HG02852 (cell line): ENCODE results near the gene CFAP20.

Experiments
- ATAC-seq: cut with Tn5 transposase; IDR thresholded peaks from one replicate; pipeline ENCODE4 v1.9.1; 2021; ENCODE audit warnings: mild to moderate bottlenecking, moderate library complexity; ENCODE audit not compliant: unreplicated experiment

Gene CFAP20

GRCh38 chr16:58125041-58125440 lies 4.1 kb downstream of the CFAP20 start:
- no peak for ATAC-seq

- no peak for ATAC-seq
These were observed 4.6 kb downstream of the CFAP20 start for GRCh38 chr16:58124601-58124915.

GRCh38 chr16:58123896-58124600 lies 5.1 kb downstream of the CFAP20 start:
- no peak for ATAC-seq

- no peak for ATAC-seq
These were observed 8.0 kb downstream of the CFAP20 start for GRCh38 chr16:58121132-58121531.

GRCh38 chr16:58120234-58120633 lies 8.9 kb downstream of the CFAP20 start:
- ATAC-seq = no peak

- no peak for ATAC-seq
These were observed 9.7 kb downstream of the CFAP20 start for GRCh38 chr16:58119509-58119845.

- no peak for ATAC-seq
These were observed 10.2 kb downstream of the CFAP20 start for GRCh38 chr16:58118801-58119508.

- ATAC-seq = no peak
These were observed 12.7 kb downstream of the CFAP20 start for GRCh38 chr16:58116529-58116928.

- no peak for ATAC-seq
These were observed 13.1 kb downstream of the CFAP20 start for GRCh38 chr16:58116081-58116480.

- no peak for ATAC-seq
These were observed 14.1 kb downstream of the CFAP20 start for GRCh38 chr16:58114827-58115825.

- no peak for ATAC-seq
These were observed 17.9 kb downstream of the CFAP20 start for GRCh38 chr16:58111302-58111627.

- no peak for ATAC-seq
These were observed 18.4 kb downstream of the CFAP20 start for GRCh38 chr16:58110571-58111301.

GRCh38 chr16:58109881-58110280 lies 19.3 kb downstream of the CFAP20 start:
- ATAC-seq = no peak

- ATAC-seq = no peak
These were observed 19.9 kb downstream of the CFAP20 start for GRCh38 chr16:58109330-58109729.

- ATAC-seq = no peak
These were observed 21.5 kb downstream of the CFAP20 start for GRCh38 chr16:58107709-58108108.

GRCh38 chr16:58107228-58107627 lies 22.0 kb downstream of the CFAP20 start:
- ATAC-seq = no peak

GRCh38 chr16:58105631-58106030 lies 23.6 kb downstream of the CFAP20 start:
- no peak for ATAC-seq

GRCh38 chr16:58102665-58103392 lies 26.4 kb downstream of the CFAP20 start:
- ATAC-seq = no peak

GRCh38 chr16:58099956-58100300 lies 29.3 kb downstream of the CFAP20 start:
- no peak for ATAC-seq

GRCh38 chr16:58099097-58099955 lies 29.9 kb downstream of the CFAP20 start:
- ATAC-seq = no peak
